HG03558 (cell line): ENCODE measurements around the gene RETREG2.
"Not testable (repeated sequence)": the region's sequence is repeated elsewhere in the genome, so short reads cannot be mapped to it uniquely, and the experiment has no call there.

ENCODE experiments used
- ATAC-seq: cut with Tn5 transposase; IDR thresholded peaks from one replicate; pipeline ENCODE4 v1.9.1; 2021; ENCODE audit warnings: moderate number of reproducible peaks; ENCODE audit not compliant: unreplicated experiment; ENCODE audit errors: extremely low read depth

The RETREG2 gene

DNA sequence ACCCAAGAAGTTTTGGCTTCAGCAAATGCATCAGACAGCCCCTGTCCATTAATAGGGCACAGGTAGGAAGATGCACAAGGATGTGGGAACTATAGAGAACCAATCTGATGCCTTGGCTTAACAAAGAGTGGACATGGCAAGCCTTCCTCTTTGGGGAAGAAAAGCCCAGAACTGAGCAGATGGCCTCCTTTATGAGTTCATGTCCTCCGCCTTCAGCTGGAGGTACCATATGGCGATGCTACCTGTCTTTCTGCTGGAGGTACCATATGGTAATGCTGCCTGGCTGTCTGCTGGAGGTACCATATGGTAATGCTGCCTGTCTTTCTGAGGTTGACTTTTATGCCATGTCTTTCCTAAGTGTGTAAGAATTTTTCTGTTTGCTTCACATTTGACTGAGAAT lies 6.0 kb downstream of the RETREG2 start:
- ATAC-seq, result no peak

DNA sequence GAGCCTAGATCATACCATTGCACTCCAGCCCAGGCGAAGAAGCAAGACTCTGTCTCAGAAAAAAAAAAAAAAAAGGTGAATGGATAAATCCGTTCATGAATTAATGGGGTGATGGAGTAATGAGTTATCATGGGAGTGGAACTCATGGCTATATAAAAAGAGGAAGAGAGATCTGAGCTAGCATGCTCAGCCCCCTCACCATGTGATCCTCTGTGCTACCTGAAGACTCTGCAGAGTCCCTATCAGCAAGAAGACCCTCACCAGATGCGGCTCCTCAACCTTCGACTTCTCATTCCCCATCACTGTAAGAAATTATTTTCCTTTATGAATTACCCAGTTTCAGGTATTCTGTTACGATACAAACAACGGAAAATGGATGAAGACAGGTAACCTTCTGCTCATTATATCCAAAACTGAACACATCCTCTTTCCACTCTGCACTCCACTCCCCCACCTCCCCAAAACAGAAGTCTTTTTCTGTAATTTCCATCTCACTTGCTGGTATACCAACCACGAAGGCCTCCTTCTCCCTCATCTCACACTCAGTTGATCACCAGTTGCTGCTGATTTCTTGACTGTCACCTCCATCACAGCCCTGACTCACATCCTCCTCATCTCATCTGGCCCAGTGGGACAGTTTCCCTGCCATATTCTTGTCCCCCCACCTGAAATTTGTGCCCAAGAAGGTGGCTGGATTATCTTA lies 8.8 kb downstream of the RETREG2 start:
- no peak for ATAC-seq

DNA sequence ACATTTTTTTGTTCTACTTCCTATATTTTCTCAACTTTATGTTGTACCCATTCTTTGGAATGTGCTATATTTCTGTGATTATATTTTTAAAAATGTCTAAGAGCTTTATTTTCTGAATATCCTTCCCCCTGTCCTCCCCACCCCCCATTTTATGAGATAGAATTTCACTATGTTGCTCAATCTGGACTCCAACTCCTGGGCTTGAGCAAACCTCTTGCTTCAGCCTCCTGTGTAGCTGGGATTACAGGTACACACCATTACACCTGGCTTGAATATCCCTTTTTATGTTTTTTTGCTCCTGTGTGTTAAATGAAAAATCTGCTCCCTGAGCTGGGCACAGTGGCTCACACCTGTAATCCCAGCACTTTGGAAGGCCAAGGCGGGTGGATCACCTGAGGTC lies 19.3 kb downstream of the RETREG2 start:
- ATAC-seq, result no peak

DNA sequence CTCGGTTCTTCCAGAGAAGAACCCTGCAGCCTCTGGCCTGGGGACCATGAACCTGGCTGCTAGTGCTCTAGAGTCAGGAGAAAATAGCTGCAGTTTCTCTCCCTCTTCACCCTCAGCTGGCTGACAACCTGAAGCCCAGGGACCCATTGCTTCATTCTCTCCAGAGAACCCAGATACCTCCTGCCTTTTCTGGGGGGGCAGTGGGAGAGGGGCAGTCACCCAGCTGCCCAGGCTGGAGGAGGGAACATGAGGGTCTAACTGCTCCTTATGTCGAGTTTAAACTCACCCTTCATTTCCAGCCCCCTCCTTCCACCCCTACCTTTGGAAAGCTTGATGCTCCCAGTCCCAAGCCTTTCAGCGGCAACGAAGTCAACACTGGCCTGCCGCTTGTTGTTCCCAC lies 20.9 kb downstream of the RETREG2 start:
- ATAC-seq, result no peak

DNA sequence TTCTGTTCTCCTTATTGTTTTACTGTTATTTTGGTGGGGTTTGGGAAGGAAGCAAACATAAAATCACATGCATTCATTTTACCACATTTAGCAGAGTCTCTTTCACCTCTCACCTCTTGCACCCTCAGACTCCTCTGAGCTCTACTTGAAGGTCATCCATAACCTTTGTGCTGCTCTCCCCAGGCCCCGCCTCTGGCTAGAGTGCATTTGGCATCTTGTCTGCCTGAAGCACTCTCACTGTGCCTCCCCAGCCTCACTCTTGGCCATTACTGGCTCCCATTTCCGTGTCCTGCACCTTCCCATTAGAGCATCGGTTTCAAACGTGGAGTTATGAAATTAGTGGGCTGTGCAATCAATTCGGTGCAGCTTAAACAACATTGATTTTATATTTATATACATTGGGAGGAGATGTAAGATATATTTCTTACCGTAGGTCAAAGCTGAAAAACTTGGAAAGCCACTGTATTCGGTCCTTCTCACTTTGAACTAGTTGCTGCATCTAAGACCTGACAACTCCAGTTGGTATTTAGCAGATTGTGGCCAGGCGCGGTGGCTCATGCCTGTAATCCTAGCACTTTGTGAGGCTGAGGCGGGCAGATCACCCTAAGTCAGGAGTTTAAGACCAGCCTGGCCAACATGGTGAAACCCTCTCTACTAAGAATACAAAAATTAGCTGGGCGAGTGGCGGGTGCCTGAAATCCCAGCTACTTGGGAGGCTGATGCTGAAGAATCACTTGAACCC lies 21.6 kb downstream of the RETREG2 start:
- ATAC-seq, result no peak

DNA sequence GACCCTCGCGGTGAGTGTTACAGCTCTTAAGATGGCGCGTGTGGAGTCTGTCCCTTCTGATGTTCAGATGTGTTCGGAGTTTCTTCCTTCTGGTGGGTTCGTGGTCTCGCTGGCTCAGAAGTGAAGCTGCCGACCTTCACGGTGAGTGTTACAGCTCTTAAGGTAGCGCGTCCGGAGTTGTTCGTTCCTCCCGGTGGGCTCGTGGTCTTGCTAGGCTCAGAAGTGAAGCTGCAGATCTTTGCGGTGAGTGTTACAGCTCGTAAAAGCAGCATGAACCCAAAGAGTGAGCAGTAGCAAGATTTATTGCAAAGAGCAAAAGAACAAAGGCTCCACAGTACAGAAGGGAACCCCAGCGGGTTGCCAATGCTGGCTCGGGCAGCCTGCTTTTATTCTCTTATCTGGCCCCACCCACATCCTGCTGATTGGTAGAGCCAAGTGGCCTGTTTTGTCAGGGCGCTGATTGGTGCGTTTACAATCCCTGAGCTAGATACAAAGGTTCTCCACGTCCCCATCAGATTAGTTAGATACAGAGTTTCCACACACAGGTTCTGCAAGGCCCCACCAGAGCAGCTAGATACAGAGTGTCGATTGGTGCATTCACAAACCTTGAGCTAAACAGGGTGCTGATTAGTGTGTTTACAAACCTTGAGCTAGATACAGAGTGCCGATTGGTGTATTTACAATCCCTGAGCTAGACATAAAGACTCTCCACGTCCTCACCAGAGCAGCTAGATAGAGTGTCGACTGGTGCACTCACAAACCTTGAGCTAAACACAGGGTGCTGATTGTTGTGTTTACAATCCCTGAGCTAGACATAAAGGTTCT lies 22.6 kb downstream of the RETREG2 start:
- ATAC-seq, result not testable (repeated sequence)

DNA sequence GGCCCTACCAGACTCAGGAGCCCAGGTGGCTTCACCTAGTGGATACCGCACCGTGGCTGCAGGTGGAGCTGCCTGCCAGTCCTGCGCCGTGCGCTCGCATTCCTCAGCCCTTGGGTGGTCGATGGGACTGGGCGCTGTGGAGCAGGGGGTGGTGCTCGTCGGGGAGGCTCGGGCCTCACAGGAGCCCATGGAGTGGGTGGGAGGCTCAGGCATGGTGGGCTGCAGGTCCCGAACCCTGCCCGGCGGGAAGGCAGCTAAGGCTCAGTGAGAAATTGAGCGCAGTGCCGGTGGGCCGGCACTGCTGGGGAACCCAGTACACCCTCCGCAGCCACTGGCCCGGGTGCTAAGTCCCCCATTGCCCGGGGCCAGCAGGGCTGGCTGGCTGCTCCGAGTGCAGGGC lies 23.3 kb downstream of the RETREG2 start:
- not testable (repeated sequence) for ATAC-seq

DNA sequence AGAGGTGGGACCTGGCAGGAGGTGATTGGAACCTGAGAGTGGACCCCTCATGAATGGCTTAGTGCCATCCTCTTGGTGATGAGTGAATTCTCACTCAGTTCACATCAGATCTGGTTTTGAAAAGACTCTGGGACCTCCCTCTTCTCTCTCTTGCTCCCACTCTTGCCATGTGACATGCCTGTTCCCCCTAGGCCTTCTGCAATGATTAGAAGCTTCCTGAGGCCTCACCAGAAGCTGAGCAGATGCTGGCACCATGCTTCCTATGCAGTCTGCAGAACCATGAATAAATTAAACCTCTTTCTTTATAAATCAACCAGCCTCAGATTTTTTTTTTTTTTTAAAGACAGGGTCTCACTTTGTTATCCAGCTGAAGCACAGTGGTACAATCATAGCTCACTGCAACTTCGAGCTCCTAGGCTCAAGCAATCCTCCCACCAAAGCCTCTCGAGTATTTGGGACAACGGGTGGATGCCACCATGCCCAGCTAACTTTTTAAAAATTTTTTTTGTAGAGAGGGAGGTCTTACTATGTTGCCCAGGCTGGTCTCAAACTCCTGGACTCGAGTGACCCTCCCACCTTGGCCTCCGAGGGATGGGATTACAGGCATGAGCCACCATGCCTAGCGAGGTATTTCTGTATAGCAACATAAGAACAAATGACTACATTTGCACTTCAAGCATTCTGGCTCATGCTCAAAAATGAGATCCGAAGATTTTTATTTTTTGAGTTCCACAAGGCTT lies 26.5 kb downstream of the RETREG2 start:
- no peak for ATAC-seq

DNA sequence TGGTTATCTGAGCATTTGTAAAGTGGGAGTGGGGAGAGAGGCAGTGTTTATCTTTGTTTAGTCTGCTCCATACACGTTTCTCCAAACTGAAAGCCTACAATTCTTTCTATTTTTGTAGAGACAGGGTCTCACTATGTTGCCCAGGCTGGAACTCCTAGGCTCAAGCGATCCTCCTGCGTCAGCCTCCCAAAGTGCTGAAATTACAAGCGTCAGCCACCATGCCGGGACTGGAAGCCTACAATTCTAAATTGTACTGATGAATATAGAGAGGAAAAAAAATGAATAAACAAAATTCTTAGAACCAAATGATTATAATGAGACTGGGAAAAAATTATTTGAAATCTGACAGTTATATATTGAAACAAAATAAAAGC lies 27.1 kb downstream of the RETREG2 start:
- no peak for ATAC-seq

DNA sequence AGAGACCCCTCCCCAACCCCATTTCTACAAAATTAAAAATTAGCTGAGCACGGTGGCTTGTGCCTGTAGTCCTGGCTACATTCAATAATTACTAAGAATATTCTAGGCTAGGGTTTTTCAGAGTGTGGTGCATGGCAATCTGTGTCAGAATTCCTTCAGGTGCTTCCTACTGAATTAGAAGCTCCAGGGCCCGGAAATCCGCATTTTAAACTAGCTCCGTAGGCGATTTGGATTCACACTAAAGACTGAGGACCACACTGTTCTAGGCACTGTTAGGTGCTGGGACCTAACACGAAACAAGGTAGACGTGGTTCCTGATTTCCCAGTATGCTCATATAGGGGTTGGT lies 27.9 kb downstream of the RETREG2 start:
- ATAC-seq, result no peak

DNA sequence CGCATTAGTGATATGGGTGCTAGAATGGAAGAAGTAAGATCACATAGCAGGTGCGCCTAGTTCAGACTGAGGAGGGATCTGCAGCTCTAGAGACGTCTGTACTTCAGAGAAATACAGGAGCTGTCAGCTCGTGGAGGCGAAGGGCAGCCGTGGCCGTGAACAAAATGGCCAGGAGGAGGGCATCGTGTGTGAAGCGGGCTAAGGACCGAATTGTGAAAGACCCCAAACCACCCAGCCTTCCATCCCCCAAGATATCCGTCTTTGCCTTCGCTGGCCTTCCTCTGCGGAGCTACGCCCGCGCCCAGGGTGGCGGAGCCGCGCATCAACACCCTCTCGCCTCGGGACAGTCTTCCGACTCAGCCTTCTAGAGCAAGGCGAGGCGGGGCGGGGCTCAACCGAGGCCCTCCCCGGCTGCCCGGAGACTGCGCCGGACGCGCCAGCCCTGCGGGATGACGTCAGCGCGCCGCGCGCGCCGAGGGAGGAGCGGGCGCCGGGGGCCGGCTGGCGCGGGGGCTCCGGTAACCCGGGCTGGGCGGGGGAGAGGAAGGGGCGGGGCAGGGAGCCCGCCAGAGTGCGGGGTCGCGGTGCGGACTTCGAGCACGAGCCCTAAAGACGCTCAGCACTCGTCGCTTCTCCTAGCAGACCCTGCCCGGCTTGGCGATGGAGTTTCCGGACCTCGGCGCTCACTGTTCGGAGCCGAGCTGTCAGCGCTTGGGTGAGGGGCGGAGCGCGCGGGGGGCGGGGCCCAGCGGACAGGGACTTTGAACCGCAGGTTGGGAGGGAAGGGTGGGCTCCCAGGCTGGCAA lies 28.5 kb downstream of the RETREG2 start, which contains the start of gene ZFAND2B:
Gene ZFAND2B, plus strand, starts transcription at position 455 of the 806 bp plus-strand sequence. Its CDS starts 206 bp downstream, at position 661.
- ATAC-seq, result peak; percentile 83

DNA sequence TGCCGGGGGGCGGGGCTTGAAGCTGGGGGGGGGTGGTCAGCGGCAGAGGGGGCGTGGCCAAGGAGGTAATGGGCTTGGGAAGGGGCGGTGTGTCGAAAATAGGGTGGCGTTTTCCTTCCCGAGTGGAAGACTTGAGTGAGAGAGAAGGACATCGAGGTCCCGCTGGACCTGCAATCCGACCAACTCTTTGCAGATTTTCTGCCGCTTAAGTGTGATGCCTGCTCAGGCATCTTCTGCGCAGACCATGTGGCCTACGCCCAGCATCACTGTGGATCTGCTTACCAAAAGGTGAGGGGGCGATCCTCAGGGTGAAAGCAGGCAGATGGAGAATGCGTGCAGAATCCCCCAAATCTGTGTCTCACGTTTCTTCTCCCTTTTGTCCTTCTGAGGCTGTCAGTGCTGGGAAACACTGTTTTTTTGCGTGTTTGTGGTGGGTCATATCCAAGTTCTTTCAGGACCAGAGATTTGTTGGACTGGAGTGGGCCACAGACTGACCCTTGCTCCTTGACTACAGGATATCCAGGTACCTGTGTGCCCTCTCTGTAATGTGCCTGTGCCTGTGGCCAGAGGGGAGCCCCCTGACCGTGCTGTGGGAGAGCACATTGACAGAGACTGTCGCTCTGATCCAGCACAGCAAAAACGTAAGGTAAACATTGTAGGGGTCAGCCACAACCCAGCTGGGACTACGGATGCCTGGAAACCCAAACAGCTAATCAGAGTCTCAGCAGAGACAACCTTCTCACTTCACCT lies 29.2 kb downstream of the RETREG2 start:
- ATAC-seq, result no peak

DNA sequence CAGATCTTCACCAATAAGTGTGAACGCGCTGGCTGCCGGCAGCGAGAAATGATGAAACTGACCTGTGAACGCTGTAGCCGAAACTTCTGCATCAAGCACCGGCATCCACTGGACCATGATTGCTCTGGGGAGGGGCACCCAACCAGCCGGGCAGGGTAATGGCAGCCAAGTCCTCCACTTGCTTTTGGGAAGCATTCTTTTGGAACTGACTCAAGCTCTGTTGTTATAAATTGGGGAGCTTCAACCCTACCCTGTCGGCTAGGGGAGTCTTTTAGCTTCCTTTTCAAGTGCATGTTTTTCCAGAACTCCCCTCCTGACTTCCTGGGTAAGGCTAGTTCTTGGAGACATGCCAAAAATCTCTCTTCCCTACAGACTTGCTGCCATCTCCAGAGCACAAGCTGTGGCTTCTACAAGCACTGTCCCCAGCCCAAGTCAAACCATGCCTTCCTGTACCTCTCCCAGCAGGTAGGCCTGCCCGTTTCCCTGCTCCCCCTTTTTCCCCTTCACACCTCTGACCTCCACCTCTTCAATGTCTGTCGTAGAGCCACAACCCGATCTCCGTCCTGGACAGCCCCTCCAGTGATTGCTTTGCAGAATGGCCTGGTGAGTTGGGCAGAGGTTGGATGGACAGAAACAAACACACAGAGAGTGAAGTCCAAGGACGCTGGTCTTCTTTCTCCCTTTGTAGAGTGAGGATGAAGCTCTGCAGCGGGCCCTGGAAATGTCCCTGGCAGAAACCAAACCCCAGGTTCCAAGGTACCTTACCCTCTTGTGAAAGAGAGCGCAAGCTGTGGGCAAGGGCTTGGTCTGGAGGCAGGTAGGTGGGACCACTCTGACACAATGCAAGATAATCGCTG lies 30.0 kb downstream of the RETREG2 start:
- ATAC-seq, result no peak

DNA sequence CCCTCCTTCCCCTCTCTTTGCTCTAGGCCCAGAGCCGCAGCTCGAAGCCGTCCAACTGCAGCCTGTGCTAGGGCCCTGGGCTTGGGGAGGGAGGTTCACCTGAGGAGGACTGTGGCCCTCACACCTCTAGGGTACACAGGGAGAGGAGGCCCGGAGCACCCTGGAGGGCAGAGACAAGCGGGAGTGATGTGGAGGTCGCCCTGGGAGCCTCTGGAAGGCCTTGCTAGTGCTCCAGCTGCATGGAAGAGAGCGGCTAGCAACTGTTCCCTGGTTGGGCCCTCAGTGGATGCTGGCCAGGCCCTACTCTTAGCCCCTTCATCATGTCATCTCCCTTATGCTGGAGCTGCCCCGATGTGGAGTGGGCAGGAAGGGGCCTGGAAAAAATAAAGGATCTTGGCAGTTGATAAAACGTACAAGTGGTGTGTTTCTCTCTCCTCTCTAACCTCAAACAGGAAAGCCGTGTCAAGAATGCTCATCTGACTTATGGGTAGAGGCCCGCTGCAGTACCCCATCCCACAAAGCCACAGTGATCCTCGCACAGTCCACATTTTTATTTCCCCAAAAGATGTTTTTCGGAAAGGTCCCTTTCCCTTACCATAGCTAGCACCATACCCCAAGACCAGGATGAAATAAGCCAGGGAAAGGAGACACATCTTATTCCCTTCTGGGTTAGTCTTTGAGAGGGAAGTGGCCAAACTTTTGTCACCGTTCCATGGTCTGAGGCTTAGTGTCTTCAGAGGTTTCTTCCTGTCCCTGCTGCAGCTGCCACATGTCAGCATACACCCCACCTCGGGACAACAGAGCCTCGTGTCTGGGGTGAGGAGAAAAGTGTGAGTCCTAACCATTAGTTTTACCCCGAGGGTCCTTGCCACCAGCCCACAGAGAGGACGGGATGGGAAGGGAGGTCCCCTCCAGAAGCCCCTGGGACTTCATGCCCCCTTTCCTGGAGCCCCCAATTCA lies 31.4 kb downstream of the RETREG2 start:
- ATAC-seq, result no peak

DNA sequence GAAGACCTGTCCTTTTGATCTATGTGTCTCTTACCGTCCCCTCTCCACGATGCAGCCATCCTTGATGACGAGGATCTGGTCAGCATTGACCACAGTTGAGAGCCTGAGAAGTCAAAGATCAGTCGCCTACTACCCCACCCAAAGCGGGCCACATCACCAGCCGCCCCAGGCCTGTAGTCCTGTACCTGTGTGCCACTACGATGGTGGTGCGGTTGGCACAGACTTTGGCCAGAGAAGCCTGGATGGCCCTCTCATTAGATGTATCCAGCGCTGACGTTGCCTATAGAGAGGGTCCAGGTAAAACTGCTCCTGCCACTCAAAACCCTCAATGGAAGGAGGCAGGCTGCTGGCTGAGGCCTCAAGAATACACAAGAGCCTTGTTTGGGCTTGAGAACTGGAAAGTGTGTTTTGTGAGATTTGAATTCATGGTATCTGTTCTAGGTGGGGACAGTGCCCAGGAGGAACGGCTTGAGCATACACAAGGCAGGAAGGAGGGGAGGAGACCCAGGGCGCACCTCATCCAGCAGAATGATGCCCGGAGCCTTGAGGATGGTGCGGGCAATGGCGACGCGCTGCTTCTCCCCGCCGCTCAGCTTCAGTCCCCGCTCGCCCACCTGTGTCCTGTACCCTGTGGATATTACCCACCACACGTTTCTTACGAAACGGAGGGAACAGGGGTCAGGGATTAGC lies 32.3 kb downstream of the RETREG2 start:
- no peak for ATAC-seq

DNA sequence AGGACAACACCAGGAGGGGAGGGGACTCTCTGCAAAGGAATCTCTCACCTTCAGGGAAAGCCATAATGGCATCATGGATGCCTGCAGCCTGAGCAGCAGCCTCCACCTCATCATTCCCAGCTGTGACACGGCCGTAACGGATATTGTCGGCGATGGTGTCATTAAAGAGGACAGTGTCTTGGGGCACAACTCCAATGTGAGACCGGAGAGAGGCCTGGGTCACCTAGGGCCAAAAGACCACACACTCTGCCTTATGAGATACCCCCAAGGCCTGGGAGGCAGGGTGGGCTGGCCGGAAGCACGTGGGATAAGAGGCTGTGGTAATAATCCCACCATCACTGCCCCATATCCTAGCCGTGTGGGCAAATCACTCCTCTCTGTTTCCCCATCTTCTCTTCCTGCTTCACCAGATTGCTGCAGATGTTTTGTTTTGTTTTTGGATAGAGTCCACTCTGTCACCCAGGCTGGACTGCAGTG lies 32.8 kb downstream of the RETREG2 start:
- no peak for ATAC-seq
